ENCODE data around the gene MRPS25.

DNA sequence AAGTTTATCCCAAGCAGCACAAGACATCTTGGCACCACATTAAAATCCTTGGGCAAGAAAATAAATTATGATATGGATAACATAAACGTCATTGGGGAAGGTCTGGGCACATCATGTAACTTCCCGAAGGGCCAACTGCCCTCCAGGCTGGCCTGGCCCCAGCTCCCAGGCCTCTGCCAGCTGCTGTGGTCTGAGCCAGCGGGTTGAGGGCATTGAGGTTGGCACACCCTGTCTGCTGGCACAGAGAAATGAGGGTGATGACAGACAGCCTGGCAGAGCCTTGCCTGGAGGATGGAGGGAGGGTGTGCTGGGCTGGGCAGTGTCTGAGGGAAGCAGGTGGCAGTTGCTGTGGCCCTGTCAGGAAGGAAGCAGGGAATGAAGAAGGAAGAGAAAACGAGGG lies 37.1 kb upstream of the MRPS25 start:
- TF ChIP-seq, protein P1, sequence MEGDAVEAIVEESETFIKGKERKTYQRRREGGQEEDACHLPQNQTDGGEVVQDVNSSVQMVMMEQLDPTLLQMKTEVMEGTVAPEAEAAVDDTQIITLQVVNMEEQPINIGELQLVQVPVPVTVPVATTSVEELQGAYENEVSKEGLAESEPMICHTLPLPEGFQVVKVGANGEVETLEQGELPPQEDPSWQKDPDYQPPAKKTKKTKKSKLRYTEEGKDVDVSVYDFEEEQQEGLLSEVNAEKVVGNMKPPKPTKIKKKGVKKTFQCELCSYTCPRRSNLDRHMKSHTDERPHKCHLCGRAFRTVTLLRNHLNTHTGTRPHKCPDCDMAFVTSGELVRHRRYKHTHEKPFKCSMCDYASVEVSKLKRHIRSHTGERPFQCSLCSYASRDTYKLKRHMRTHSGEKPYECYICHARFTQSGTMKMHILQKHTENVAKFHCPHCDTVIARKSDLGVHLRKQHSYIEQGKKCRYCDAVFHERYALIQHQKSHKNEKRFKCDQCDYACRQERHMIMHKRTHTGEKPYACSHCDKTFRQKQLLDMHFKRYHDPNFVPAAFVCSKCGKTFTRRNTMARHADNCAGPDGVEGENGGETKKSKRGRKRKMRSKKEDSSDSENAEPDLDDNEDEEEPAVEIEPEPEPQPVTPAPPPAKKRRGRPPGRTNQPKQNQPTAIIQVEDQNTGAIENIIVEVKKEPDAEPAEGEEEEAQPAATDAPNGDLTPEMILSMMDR (IDR thresholded peaks at IDR 0.05; ENCODE audit: low read length) = no peak
- TF ChIP-seq EZH2phosphoT487 (IDR thresholded peaks at IDR 0.05; ENCODE audit: low read length) (no peak), EZH2 (optimal IDR thresholded peaks at IDR 0.05; ENCODE audit: low read depth, low read length) (no peak)

All from MM.1S (cell line).